Measurements from ENCODE around the gene PCSK4.

Gene PCSK4

DNA sequence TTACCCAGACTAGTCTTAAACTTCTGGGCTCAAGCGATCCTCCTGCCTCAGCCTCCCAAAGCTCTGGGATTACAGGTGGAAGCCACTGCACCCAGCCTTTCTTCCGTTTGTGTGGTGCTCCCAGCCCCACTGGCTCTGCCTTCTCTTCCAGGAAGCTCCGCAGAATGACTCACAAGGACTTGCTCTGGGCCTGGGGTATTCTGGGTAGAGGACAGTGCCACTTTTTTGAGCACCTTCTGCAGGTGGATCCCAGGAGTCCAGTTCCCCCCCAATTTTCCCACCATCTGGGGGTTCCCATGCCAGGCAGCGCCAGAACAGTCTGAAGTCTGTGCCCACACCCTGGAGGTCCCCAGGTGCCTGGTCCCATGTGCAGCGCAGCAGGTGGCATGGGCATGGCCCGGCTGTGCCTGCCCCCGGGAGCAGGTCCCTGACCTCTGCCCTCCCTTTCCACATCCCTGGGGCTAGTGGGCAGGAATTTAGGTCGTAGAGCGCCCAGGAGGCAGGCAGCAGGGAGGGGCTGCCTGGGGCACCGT, 2.4 kb upstream of the PCSK4 start:
- H3K4me3 ChIP-seq (ENCODE audit: low read depth, low read length) = no peak overlapping the region

DNA sequence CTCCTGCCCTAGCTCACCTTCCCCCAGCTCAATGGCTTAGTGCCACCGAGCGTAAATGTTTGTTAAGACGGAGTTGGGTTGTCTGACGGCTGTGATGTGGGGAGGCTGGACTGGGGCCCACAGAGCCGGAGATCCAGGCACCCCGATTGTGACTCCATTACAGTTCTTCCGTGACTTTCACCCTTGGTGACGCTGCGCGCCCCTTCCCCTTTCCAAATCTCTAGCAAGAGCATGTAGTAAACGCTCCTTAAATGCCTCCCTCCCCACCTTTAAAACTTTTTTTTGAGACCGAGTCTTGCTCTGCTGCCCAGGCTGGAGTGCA, 1.7 kb upstream of the PCSK4 start:
- H3K9me3 ChIP-seq (ENCODE audit: control insufficient read depth, low read length) = no peaks in the 10 kb centered on the region
- no peak overlapping the region for H3K9ac ChIP-seq
- H2AFZ ChIP-seq = peak overlapping the region; percentile 76
- peaks cover 3% of the 10 kb centered on the region for H3K4me1 ChIP-seq
- H3K27ac ChIP-seq = no peak overlapping the region
- H3K4me2 ChIP-seq (ENCODE audit: low read length) = peak overlapping the region; percentile 81
- H3K36me3 ChIP-seq (ENCODE audit: control insufficient read depth, insufficient read depth, low read length) = no peaks in the 10 kb centered on the region
- no peaks in the 10 kb centered on the region for H3K27me3 ChIP-seq (ENCODE audit: control insufficient read depth, insufficient read depth, low read length)
- TF ChIP-seq, protein P1, sequence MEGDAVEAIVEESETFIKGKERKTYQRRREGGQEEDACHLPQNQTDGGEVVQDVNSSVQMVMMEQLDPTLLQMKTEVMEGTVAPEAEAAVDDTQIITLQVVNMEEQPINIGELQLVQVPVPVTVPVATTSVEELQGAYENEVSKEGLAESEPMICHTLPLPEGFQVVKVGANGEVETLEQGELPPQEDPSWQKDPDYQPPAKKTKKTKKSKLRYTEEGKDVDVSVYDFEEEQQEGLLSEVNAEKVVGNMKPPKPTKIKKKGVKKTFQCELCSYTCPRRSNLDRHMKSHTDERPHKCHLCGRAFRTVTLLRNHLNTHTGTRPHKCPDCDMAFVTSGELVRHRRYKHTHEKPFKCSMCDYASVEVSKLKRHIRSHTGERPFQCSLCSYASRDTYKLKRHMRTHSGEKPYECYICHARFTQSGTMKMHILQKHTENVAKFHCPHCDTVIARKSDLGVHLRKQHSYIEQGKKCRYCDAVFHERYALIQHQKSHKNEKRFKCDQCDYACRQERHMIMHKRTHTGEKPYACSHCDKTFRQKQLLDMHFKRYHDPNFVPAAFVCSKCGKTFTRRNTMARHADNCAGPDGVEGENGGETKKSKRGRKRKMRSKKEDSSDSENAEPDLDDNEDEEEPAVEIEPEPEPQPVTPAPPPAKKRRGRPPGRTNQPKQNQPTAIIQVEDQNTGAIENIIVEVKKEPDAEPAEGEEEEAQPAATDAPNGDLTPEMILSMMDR (IDR thresholded peaks at IDR 0.05) = no peak
- no peaks in the 10 kb centered on the region for H3K79me2 ChIP-seq
- H3K4me3 ChIP-seq (ENCODE audit: low read depth, low read length) = no peak overlapping the region

More for the DNA sequence above, 2.4 kb upstream of the PCSK4 start:
- Histone ChIP-seq H3K79me2 (no peaks in the 10 kb centered on the region), H3K4me2 (ENCODE audit: low read length) (no peak overlapping the region), H3K9me3 (ENCODE audit: control insufficient read depth, low read length) (no peaks in the 10 kb centered on the region), H3K4me1 (peaks cover 3% of the 10 kb centered on the region), H3K27ac (no peak overlapping the region), H3K36me3 (ENCODE audit: control insufficient read depth, insufficient read depth, low read length) (no peaks in the 10 kb centered on the region), H3K9ac (no peak overlapping the region), H2AFZ (no peak overlapping the region), H3K27me3 (ENCODE audit: control insufficient read depth, insufficient read depth, low read length) (no peaks in the 10 kb centered on the region)
- TF ChIP-seq, protein P1 (IDR thresholded peaks at IDR 0.05) = no peak

DNA sequence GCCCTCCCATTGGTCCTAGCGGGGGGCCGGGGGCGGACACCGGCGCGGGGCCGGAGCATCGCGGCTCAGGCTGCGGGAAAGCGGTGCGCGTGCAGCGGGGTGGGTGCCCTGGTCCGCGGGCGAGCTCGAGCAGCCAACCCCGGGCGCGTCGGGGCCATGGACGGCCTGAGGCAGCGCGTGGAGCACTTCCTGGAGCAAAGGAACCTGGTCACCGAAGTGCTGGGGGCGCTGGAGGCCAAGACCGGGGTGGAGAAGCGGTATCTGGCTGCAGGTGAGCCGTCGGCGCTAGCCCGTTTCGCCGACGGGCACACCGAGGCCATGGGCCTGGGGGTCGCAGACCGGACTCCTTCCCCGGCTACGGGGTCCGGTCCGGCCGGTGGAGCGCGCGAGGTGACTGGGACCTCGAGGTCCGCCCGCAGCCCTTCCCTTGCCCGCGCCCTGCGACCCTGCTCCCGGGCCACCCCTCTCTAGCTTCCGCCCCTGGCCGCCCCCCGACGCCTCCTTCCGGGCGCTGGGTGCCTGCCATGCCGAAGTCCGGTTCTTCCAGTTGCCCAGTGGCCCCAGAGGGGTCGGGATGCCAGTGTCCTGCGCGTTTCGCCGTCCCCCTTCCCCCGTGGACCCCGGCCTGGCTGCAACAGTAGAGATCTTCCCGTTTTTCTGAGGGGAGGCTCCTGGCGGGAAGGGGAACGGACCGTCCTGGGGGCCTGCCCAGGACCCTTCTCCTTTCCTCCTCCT, 1.1 kb upstream of the PCSK4 start, which contains the start of gene REEP6:
Gene REEP6, plus strand, starts transcription at position 68 of the 735 bp plus-strand sequence. Its CDS starts 89 bp downstream, at position 157.
- Histone ChIP-seq H3K79me2 (no peaks in the 10 kb centered on the region), H2AFZ (peak within 1 kb of the TSS; percentile 99), H3K27me3 (ENCODE audit: control insufficient read depth, insufficient read depth, low read length) (no peaks in the 10 kb centered on the region), H3K36me3 (ENCODE audit: control insufficient read depth, insufficient read depth, low read length) (no peaks in the 10 kb centered on the region), H3K4me3 (ENCODE audit: low read depth, low read length) (peak within 1 kb of the TSS; percentile 76), H3K9me3 (ENCODE audit: control insufficient read depth, low read length) (no peaks in the 10 kb centered on the region), H3K9ac (peak within 1 kb of the TSS; percentile 77), H3K27ac (peak within 1 kb of the TSS; percentile 45), H3K4me2 (ENCODE audit: low read length) (peak within 1 kb of the TSS; percentile 95), H3K4me1 (peaks cover 3% of the 10 kb centered on the region)
- TF ChIP-seq, protein P1 (IDR thresholded peaks at IDR 0.05) = no peak

DNA sequence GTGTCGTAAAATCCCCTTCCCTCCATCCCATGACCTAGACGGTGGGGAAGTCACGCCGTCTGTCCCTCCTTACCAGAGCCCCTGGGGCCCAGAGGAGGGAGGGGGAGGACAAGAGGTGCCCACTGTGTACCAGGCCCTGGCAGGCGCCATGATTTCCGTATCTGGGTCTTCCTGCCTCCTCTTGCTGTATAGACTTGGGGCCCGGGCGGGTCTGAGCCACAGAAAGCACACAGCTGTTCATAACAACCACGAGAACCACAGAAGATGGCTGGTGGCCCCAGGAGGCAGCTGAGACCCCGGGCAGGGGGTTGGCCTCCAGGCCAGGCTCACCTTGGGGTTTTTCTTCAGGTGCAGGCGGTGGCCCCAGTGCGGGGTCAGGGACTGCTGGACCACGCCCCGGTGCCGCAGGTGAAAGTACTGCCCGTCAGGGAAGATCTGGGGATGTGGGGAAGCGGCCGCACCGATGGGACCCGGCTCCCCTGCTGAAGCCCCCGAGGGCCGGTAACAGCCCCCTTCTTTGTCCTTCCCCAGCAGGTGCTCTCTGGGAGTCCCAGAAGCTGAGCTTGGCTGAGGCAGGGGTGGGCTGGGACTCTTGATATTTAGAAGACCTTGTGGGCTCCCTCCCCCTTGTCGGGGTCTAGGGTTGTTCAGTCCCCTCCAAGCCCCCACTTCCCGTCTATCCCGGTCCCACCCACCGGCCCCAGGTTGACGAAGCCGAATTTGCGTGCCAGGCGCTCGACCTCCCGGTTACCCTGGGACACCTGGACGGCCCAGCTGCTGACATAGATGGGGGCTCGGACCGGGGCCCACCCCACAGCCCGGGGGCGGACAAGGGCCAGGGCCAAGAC, 463 bp downstream of the PCSK4 start:
- H3K9me3 ChIP-seq (ENCODE audit: control insufficient read depth, low read length) = no peaks in the 10 kb centered on the region
- peak overlapping the region; percentile 45 for H3K27ac ChIP-seq

More for the DNA sequence above, 463 bp downstream of the PCSK4 start:
- Histone ChIP-seq H3K27me3 (ENCODE audit: control insufficient read depth, insufficient read depth, low read length) (no peaks in the 10 kb centered on the region), H3K4me2 (ENCODE audit: low read length) (peak overlapping the region; percentile 95), H2AFZ (peak overlapping the region; percentile 99), H3K36me3 (ENCODE audit: control insufficient read depth, insufficient read depth, low read length) (no peaks in the 10 kb centered on the region), H3K4me1 (peaks cover 3% of the 10 kb centered on the region), H3K9ac (peak overlapping the region; percentile 77), H3K4me3 (ENCODE audit: low read depth, low read length) (peak overlapping the region; percentile 76), H3K79me2 (no peaks in the 10 kb centered on the region)
- TF ChIP-seq, protein P1 (IDR thresholded peaks at IDR 0.05) = no peak
